ENCODE data around the gene SF3A2.

The SF3A2 gene

DNA sequence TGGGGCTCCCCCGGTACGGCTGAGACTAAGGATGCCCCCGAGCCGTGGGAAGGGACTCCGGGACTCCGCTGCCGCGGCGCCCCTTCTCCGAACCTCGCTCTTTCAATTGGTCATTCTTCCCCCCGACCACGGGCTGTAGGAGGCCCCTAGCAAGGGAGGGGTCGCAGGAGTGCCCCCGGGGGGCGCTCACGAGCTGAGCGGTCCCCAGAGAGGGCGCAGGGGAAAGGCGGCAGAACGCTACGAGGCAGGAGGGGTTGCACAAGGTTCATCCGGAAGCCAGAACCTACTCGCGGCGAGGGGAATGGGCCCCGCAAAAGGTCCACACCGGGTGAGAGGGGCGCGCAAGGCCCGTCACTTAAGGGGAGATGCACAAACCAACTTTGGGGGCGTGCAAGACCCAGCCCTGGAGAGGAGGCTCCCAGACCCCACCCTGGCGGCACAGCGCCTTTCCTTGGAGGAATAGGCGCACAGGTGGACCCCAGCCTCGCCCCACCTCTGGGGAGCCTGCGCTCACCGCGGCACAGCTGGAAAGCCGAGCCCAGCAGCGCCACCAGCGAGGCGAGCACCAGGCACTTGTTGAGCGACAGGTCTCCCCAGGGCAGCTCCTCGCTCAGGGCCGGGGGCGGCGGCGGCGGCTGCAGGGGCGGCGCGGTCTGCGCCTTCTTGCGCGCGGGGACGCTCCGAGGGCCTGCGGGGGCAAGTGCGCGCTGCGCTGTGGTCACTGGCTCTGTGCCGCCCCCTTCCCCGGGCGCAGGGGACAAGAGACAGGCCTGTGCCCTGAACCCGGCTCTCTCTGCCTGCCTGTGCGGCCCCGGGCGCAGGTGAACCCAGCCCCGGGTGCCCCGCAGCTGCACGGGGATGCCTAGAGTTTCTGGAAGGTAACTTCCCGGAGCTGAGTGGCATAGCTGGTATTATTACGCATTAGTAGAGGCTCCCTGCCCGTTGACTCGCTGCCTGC is 16.8 kb downstream of the SF3A2 start:
- DNase-seq (ENCODE audit: low spot score): no peak

DNA sequence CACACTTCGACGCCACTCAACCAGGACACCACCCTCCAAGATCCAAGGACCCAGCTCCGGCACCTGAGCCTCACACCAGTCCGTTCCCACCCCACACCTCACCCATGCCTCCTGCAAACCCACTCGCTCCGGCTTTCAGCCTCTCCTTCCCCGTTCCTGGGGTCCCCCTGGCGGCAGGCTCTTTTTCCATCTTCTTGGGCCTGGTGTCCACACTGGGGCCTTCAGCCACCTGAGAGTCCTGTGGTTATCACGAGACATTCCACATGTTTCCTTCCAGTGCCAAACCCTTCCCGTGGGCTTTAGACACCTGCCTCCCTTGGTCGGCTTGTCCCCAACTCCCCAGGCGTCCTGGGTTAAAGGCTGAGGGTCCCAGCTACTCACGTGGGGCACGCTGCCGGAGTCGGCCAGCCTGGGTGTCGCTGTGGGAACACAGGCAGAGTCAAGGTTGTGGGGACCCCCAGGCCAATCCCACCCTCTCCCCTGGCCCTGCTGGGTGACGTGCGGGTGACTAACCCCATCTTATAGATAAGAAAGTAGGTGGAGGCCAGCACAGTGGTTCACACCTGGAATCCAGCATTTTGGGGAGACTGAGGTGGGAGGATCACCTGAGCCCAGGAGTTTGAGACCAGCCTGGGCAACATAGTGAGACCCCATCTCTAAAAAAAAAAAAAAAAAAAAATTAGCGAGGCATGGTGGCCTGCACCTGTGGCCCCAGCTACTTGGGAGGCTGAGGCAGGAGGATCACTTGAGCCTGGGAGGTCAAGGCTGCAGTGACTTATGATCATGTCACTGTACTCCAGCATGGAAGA is 17.6 kb downstream of the SF3A2 start:
- DNase-seq (ENCODE audit: low spot score): no peak

DNA sequence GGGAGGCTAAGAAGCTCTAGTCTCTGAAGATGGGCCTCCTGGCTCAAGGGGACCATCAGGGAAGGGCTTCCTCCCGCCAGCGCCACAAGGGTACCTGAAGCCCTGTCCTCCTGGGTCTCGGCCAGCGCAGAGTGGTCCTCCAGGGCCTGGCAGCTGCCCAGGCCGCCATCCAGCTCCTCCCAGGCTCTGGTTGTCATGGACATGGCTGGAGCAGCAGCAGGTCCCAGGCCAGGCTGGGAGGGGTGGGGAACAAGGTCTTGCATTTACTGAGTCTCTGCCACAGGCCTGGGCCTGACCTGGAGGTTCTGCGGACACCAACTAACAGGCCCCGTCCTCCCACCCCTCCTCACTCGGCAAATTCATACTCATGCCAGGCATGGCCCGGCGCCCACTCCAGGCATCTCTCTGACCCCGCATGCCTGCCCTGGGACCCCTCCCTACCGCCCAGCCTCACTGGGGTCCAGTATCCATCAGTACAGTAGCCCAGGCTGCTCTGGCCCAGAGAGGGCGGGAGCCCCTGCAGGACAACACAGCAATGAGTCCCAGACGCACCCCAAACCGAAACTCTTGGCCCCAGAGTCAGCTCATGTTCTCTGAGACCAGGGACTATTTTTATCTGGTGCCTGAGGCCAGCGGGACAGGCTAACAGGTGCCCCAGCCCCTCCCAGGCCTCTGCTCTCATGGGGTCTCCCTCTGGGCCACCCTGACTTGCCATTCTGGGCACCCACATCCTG is 18.7 kb downstream of the SF3A2 start:
- DNase-seq (ENCODE audit: low spot score): no peak

DNA sequence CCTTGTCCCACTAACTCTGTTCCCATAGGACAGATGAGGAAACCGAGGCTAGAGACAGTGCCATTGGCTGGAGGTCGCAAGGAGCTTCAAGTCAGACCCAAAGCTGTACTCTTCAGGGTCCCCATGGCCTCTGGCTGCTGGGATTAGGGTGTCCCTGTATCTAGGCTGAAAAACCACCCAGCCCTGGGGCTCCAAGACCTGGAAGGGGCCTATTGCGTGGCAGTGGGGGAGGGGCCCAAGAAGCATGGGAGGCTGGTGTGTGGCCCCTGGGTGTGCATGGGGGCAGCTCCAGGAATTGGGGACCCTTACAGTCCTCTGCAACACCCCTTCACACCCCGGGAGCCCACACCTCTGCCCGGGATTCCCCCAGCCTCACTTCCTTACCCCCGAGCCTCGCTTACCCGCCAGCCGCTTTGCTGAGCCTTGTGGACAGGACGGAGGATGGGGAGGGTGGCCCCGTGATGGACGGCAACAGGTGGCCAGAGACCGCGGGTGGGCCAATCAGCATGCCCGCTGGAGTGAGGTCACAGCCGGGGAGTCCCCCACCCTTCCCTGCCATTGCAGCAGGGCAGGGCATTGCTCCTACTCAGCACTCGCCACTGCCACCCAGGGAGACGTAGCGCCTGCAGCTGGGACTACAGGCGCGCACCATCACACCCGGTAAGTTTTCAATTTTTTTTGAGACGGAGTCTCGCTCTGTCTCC is 19.5 kb downstream of the SF3A2 start, which contains the start of gene JSRP1:
Gene JSRP1 (minus strand): TSS at position 436 of the 704 bp plus-strand sequence. CDS start 1,103 bp downstream, outside the sequence.
- DNase-seq (ENCODE audit: low spot score): peak; percentile 75

DNA sequence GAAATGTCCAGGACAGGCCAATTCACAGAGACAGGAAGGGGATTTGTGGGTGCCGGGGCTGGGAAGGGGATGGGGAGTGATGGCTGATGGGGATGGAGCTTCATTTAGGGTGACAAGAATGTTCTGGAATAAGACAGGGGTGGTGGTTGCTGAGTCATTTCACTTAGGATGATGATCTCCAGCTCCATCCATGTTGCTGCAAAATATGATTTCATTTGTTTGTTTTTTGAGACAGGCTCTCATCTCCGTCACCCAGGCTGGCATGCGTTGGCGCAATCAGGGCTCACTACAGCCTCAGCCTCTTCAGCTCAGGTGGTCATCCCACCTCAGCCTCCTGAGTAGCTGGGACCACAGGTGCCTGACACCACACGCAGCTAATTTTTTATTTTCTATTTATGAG is 22.7 kb downstream of the SF3A2 start:
- no peak for DNase-seq (ENCODE audit: low spot score)

DNA sequence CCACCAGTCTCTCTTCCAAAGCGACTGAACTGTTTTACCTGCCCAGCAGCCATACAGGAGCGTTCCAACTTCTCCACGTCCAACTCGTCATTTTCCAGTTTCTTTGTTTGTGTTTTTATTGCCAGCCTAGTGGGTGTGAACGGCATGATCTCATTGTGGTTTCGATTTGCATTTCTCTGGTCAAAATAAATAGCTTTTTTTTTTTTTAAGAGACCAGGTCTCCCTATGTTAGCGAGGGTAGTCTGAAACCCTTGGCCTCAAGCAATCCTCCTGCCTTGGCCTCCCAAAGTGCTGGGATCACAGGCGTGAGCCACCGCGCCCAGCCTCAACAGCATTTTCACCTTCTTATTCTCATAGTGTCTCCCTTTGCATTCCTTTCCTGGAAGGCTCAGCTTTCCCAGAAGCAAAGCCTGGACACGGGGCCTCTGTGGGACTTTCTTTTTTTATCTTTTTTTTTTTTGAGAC is 23.7 kb downstream of the SF3A2 start:
- DNase-seq (ENCODE audit: low spot score): no peak

DNA sequence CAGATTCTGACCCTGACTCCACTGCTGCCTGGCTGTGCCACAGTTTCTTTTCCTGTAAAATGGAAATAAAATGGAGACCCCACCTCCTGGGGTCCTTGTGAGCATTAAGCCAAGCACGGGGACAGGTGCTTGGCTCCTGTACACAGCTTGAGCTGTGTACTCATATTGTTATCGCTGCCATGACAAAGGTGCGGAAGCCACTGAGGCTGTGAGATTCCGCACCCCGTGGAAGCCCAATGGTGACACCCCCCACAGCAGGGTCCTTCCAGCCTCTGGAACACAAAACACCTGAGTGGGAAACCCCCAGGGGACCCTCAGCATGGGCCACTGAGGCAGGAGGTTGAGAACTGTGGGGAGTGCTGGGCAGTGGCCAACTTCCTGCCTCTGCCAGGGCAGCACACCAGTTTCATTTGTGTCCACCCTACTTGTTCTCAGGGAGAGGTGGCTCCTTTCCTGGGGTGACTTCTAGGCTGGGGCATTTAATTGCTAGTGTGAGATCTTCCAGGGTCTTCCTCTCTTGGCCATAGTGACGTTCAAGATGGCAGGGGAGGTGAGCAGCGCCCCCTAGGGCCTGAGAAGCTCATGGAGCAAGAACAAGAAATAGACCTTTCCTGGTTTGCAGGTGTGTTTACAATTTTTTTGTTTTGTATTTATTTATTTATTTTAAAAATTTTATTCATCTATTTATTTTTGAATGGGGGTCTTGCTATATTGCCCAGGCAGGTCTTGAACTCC is 25.0 kb downstream of the SF3A2 start:
- no peak for DNase-seq (ENCODE audit: low spot score)

DNA sequence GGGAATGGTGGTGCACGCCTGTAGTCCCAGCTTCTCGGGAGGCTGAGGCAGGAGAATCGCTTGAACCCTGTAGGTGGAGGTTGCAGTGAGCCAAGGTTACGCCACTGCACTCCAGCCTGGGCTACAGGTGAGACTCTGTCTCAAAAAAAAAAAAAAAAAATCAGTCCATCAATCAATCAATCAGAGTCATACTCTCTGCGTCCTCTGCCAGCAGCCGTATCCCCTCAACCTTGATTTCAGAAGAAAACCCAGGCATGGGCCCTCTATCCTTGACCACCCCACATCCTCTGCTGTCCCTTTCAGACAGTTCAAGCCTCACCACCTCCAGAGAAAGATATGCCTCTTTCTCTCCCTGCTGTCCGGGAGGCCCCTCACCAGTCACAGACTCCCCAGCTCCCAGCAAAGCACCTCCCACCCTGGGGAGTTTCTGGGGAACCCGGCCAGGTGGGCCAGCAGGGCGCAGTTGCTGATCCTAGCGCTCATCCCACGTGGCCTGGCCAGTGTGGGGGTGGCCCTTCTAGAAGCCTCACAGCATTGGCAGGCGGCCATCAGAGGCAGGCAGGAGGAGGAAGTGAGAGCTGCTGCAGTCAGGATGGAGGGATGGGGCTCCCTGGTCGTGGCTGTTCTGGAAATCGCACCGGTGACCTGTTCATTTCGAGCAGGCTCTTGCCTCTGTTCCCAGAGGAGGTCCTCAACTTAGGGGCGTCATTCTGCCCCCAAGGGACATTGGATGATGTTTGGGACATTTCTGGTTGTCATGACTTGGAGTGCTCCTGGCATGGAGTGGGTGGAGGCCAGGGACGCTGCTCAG is 29.8 kb downstream of the SF3A2 start:
- peak; percentile 76 for DNase-seq (ENCODE audit: low spot score)

DNA sequence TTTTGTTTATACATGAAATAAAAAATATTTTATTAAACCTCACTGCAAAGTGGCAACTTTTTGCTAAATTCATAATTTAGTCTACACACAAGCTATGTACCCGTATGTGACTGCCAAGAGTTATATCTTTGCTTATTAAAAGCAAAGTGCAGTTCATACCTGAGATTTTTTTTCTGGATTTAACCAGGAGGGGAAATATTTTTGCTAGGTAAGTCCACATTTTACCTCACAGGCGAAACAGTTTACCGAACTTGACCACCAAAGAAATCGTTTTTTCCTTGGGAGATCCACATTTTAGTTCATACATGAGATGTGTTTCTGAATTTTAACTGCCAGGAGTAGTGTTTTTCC is 31.8 kb downstream of the SF3A2 start:
- DNase-seq (ENCODE audit: low spot score): no peak

DNA sequence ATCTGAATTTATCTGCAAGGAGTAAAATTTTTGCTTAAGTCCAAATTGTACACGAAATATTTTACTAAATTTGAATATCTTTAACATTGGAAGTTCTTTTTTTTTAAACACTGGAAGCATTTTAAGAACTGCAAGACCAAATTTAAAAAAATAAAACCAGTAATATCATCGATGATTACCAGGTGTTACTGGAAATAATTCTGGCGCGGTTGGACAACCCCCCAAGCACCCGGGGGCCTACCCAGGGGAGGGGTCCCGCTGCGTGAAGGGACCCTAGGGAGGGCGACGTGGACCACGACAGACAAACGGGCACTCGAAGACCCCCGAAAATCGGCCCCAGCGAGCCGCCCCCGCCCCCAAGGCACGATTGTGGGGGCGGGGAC is 32.2 kb downstream of the SF3A2 start:
- no peak for DNase-seq (ENCODE audit: low spot score)

DNA sequence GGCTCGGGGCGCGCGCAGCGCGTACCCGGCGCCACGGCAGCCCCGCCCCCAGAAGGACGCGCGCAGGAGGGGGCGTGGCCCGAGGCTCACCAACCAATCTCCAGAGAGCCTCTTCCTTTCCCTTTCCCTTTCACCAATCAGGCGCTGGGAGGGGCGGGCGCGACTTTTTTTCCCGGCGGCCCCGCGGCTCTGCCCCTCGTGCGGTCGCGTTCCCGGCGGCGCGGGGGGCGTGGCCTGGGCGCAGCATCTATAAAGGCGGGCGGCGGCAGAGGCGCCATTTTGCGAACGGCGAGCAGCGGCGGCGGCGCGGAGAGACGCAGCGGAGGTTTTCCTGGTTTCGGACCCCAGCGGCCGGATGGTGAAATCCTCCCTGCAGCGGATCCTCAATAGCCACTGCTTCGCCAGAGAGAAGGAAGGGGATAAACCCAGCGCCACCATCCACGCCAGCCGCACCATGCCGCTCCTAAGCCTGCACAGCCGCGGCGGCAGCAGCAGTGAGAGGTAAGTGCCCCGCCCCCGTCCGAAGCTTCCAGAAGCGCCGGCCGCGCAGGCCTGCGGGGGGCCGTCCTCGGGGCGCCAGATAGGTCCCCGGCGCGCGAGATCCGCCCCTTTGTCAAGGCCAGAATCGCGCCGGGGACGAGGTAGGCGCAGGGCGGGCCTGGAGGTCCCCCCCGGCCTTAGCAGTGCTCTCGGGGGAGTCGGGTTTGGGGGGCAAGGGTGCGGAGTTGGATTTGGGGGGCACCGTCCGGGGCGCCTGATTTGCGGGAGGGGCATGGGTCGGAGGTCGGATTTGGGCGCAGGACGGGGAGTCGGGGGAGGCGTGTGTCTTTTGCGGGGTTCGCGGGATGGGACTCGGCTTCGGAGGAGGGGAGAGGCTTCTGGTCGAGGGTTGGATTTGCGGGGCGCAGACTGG is 32.9 kb downstream of the SF3A2 start:
- DNase-seq (ENCODE audit: low spot score): peak; percentile 99

DNA sequence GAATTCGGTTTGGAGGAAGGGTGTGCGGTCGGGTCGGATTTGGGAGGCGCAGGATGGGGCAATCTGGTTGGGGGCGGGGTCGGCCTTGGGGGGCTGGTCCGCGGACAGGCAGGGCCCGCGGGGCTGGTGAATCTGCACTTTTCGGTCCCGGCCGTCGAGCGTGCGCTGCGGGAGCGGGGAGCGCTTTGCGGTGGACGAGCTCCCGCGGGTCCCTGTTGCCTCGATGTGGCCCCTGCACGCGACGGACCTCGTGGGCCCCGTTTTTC is 33.5 kb downstream of the SF3A2 start:
- no peak for DNase-seq (ENCODE audit: low spot score)

DNA sequence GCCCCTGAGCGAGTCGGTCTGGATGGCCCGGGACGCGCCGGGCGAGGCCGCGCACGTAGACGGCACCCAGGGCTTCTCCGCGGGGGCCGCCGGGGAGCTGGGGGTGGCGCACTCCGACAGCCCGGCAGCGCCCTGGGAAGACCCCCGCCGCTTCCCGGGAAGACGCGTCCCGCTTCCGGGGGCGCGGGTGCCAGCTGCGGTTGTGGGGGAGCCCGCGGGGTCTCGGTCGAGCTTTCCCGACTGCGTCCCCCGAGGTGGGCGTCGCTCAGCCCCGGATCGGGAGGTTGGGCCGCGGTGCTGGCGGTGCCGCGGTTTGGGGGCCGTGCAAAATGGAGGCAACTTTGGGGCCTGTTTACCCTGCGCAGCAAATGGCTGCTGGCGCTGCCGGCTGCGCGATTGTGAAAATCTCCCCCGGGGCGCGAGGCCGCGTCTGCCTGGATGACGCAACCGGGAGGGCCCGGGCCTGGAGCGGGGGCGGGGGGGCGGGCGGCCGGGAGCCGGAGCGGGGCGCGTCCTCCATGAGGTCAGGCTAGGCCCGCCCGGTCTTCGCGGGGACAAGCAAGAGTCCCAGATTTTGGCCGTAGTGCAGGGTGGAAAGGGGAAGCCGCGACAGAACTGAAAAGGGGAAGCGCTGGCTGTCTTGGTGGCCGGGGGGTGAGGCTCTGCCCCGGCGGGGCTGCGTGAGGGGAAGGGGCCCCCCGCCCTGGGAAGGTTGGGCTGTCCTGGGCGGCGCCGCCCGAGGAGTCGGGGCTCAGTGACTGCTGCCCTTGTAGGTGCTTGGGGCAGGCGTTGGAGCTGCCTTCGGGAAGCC is 34.0 kb downstream of the SF3A2 start:
- DNase-seq (ENCODE audit: low spot score): peak; percentile 90

DNA sequence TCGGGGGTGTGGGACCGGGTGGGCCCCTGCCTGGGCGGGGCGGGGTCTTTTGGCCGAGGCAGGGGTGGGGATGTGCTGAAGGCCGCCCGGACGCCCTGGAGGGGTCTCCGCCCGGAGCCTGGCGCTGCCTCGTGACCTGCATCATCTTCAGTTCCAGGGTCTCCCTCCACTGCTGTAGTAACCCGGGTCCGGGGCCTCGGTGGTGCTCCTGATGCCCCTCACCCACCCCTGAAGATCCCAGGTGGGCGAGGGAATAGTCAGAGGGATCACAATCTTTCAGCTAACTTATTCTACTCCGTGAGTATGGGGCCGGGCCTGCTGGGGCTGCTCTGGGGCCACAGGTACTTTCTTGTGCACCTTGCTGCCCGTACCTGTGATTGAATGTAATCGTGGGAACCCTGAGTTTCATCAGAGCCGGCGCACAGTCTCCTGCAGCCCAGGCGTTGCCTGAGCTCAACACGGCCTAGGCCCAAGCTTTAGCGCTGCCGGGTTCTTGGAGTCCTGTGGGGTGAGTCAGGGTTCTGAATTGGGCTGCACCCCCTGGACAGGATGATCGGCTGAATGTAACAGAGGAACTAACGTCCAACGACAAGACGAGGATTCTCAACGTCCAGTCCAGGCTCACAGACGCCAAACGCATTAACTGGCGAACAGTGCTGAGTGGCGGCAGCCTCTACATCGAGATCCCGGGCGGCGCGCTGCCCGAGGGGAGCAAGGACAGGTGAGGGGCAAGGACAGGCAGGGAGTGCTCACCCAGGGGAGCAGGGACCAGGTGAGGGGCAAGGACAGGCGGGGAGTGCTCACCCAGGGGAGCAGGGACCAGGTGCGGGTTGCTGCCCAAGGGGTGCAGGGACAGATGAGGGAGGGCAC is 34.8 kb downstream of the SF3A2 start:
- DNase-seq (ENCODE audit: low spot score): peak; percentile 63

DNA sequence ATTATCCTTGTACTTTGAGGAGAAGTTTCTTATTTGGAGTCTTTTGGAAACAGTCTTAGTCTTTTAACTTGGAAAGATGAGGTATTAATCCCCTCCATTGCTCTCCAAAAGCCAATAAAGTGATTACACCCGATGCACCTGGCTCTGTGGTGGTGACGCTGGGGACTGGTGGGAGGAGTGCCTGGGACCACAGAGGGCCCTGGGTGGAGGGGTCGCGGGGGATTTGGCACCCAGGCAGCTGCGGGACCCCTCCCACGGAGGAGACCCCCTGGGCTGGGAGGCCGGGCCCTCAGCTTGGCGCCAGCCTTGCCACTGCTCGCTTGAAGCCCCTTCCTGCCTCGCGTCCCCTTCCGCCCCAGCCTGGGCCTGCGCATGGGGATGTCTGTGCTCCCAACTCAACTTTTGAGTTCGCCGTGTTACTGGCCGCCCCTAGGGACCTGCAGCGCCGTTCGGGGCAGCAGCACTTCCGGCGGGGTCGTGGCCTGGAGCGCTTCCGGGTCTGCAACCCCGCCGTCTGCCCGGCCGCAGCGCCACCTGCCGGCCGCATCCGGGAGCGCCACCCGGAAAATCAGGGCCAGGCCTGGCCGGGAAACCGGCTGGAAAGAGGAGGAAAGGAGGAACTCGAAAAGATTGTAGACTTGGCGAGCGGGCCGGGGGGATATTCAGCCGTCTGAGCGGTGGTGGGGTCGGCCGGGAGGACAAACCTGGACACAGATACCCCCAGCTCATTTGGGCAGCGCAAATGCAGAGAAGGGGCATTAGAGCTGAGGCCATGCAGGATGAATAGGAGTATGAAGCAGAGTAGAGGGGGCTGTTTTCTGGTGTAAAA is 36.9 kb downstream of the SF3A2 start:
- DNase-seq (ENCODE audit: low spot score): peak; percentile 91

DNA sequence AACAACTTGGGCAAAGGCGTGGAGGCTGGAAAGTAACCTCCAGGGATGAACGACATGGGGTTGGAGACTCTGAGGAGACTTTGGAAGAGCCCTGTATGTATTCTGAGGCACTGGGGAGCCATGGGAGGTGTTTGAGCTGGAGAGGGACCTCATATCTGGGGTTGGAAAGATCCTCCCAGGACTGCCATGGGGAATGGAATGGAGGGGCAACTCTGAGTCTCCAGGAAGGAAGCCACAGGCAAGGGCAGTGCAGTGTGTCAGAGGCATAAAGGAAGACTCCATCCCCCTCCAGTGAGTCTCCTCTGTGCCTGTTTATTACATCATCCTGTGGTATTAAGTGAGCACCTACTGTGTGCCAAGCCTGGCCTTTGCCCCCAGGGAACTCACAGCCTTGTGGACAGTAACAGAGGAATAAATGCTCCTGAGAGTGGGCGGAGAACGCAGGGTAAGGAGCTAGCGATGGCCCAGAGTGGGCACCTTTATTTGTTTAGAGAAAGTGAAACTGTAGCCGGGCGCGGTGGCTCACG is 37.6 kb downstream of the SF3A2 start:
- no peak for DNase-seq (ENCODE audit: low spot score)
